ENCODE results near the gene AMMECR1L.
"Not testable (repeated sequence)": the region's sequence is repeated elsewhere in the genome, so short reads cannot be mapped to it uniquely, and the experiment has no call there.

AMMECR1L gene

DNA sequence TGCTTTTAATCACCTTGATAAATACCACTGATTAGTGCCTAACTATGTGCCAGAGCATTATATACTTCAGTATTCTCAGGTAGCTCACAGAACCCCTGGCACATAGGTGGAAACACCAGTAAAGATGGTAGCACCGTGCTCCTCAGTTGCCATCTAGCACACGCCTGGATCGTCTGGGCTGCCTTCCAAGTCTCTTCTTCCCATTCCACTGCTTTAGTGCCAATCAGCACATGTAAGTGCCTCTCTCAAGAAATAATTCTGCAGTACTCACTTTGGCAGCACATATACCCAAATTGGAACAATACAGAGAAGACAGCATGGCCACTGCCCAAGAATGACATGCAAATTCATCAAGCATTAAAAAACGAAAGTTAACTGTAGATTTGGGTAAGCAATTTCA is 40.8 kb downstream of the AMMECR1L start:
- no peak for TF ChIP-seq CTCF (IDR thresholded peaks at IDR 0.05; ENCODE audit: borderline replicate concordance, control extremely low read depth, extremely low read depth, insufficient read depth, missing control alignments)
- in situ Hi-C loops (cut with MboI; ENCODE audit: low sequenced_read_pairs, unreplicated experiment), result no loop called here
- no peak for DNase-seq (ENCODE audit: low spot score)

- DNase-seq (ENCODE audit: low spot score), result no peak
- TF ChIP-seq CTCF (IDR thresholded peaks at IDR 0.05; ENCODE audit: borderline replicate concordance, control extremely low read depth, extremely low read depth, insufficient read depth, missing control alignments), result no peak
- in situ Hi-C loops (cut with MboI; ENCODE audit: low sequenced_read_pairs, unreplicated experiment), result no loop called here
Measured at GRCh38 chr2:127843677-127844076, 42.1 kb downstream of the AMMECR1L start.

GRCh38 chr2:127841466-127842178 is 44.1 kb downstream of the AMMECR1L start:
- in situ Hi-C loops (cut with MboI; ENCODE audit: low sequenced_read_pairs, unreplicated experiment), result no loop called here
- DNase-seq (ENCODE audit: low spot score), result no peak
- no peak for TF ChIP-seq CTCF (IDR thresholded peaks at IDR 0.05; ENCODE audit: borderline replicate concordance, control extremely low read depth, extremely low read depth, insufficient read depth, missing control alignments)

- DNase-seq (ENCODE audit: low spot score), result no peak
- in situ Hi-C loops (cut with MboI; ENCODE audit: low sequenced_read_pairs, unreplicated experiment), result no loop called here
- TF ChIP-seq CTCF (IDR thresholded peaks at IDR 0.05; ENCODE audit: borderline replicate concordance, control extremely low read depth, extremely low read depth, insufficient read depth, missing control alignments), result no peak
Measured at GRCh38 chr2:127840893-127841292, 44.9 kb downstream of the AMMECR1L start.

DNA sequence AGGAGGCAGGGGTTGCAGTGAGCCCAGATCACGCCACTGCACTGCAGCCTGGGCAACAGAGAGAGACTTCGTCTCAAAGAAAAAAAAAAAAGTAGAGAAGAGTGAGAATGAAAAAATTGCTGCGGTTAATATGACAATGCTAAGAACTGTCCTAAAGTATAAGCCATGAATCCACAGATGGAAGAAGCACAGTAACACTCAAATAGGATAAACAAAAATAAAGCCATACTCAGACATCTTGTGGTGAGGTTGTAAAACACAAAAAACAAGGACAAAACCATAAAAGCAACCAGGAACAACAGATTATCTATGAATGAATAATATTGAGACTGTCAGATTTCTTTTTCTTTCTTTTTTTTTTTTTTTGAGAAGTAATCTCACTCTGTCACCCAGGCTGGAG is 50.8 kb downstream of the AMMECR1L start:
- TF ChIP-seq CTCF (IDR thresholded peaks at IDR 0.05; ENCODE audit: borderline replicate concordance, control extremely low read depth, extremely low read depth, insufficient read depth, missing control alignments), result no peak
- in situ Hi-C loops (cut with MboI; ENCODE audit: low sequenced_read_pairs, unreplicated experiment), result no loop called here
- DNase-seq (ENCODE audit: low spot score), result no peak

DNA sequence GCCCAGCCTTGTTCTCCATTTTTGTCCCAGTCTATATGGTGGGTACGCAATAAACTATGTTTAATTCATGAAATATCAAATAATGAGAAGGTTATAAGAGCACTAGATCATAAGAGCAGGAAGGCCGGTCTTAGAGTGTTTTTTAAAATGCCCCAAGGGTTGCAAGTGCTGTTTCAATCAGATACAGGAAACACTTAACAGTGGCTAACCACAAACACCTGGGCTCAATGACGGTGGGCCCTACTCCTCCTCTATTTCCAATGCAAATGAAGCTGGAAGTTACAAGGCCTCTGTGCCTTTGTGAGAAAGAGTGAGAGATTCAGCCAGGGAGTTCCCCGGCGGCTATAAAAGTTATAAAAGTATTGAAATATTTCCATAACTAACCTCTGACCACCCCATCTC is 55.9 kb downstream of the AMMECR1L start:
- TF ChIP-seq CTCF (IDR thresholded peaks at IDR 0.05; ENCODE audit: borderline replicate concordance, control extremely low read depth, extremely low read depth, insufficient read depth, missing control alignments), result no peak
- in situ Hi-C loops (cut with MboI; ENCODE audit: low sequenced_read_pairs, unreplicated experiment), result no loop called here
- DNase-seq (ENCODE audit: low spot score), result peak; percentile 80

- in situ Hi-C loops (cut with MboI; ENCODE audit: low sequenced_read_pairs, unreplicated experiment); DNase-seq (ENCODE audit: low spot score): not testable (repeated sequence)
Measured at GRCh38 chr2:127826708-127827107, 59.0 kb downstream of the AMMECR1L start.

Data from GM13976 (cell line).